ENCODE measurements around the gene PRPF40B.

PRPF40B gene

DNA sequence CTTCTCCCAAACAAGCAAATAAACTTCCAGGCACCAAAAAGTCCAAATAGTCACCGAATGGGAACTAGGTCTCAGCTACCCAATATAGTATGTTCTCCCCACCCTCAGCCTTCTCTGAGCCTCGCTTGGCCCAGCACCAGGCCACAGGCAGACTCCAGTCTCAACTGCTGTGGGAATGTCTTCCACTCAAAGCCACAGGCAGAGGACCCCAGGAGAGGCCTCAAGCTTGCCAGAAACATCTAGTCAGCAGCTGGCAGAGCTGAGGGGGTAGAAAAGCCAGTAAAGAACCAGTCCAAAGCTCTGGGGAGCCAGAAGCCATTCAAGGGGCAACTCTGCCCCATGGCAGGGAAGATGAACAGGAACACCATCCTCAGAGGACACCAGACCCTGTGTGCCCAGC, 42.0 kb downstream of the PRPF40B start:
- peaks cover 18% of the 10 kb centered on the region for H3K36me3 ChIP-seq (ENCODE audit: control insufficient read depth, low read length)
- 0 out of 2 replicates have a peak, but pooled peaks cover 2% of the 10 kb centered on the region for H3F3A ChIP-seq (ENCODE audit: control insufficient read depth, insufficient read depth)
- H3K27me3 ChIP-seq (ENCODE audit: control insufficient read depth, low read length), result no peaks in the 10 kb centered on the region
- peaks cover 68% of the 10 kb centered on the region for H3K4me1 ChIP-seq (ENCODE audit: control insufficient read depth, low read length)
- peaks cover 10% of the 10 kb centered on the region for H3K79me2 ChIP-seq (ENCODE audit: control insufficient read depth, low read length)
- no peaks in the 10 kb centered on the region; the same call in 1 of the 2 replicates for H3K9me2 ChIP-seq (replicated peaks; ENCODE audit: control insufficient read depth, low read length)
- H3K4me3 ChIP-seq (ENCODE audit: low read length), result 0 out of 2 replicates have a peak overlapping the region, but pooled peaks have one; percentile 35
- no peak for TF ChIP-seq EZH2phosphoT487 (IDR thresholded peaks at IDR 0.05; ENCODE audit: borderline replicate concordance, low read length)
- TF ChIP-seq, protein P1, sequence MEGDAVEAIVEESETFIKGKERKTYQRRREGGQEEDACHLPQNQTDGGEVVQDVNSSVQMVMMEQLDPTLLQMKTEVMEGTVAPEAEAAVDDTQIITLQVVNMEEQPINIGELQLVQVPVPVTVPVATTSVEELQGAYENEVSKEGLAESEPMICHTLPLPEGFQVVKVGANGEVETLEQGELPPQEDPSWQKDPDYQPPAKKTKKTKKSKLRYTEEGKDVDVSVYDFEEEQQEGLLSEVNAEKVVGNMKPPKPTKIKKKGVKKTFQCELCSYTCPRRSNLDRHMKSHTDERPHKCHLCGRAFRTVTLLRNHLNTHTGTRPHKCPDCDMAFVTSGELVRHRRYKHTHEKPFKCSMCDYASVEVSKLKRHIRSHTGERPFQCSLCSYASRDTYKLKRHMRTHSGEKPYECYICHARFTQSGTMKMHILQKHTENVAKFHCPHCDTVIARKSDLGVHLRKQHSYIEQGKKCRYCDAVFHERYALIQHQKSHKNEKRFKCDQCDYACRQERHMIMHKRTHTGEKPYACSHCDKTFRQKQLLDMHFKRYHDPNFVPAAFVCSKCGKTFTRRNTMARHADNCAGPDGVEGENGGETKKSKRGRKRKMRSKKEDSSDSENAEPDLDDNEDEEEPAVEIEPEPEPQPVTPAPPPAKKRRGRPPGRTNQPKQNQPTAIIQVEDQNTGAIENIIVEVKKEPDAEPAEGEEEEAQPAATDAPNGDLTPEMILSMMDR (IDR thresholded peaks at IDR 0.05; ENCODE audit: low read depth, low read length, poor library complexity, severe bottlenecking), result no peak
- H3K27ac ChIP-seq (ENCODE audit: low read depth, low read length), result peak overlapping the region; percentile 87
- no peaks in the 10 kb centered on the region for H3K9me3 ChIP-seq (ENCODE audit: control insufficient read depth, insufficient read depth, low read length)
- H3K4me2 ChIP-seq (ENCODE audit: low read length), result peak overlapping the region; percentile 58; the same call in 1 of the 2 replicates
- no peaks in the 10 kb centered on the region for H4K20me1 ChIP-seq (ENCODE audit: control insufficient read depth, insufficient read depth, low read depth, low read length)

DNA sequence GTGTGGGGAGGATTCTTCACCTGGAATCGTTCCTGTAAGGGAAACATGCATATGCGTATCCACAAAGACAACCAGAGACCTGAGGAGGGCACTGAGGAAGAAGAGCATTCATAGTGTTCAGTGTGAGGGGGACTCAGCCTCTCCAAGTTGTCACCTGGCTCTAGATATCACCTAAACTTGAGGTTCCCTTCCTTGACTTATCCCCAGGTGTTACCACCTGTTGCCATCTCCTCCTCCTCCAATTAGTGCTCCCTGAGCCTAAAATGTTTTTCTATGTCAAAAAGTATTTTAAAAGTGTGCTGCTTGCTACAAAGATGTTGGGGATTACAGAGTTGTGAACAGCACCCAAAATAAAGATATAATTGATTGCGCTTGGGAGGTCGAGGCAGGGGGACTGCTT, 42.8 kb downstream of the PRPF40B start:
- Histone ChIP-seq H3K4me3 (ENCODE audit: low read length) (no peak overlapping the region), H3K27ac (ENCODE audit: low read depth, low read length) (no peak overlapping the region), H3K4me2 (ENCODE audit: low read length) (no peak overlapping the region), H3K9me3 (ENCODE audit: control insufficient read depth, insufficient read depth, low read length) (no peaks in the 10 kb centered on the region), H3K9me2 (replicated peaks; ENCODE audit: control insufficient read depth, low read length) (no peaks in the 10 kb centered on the region; the same call in 1 of the 2 replicates), H3K79me2 (ENCODE audit: control insufficient read depth, low read length) (peaks cover 14% of the 10 kb centered on the region), H3F3A (ENCODE audit: control insufficient read depth, insufficient read depth) (0 out of 2 replicates have a peak, but pooled peaks cover 2% of the 10 kb centered on the region), H4K20me1 (ENCODE audit: control insufficient read depth, insufficient read depth, low read depth, low read length) (no peaks in the 10 kb centered on the region), H3K27me3 (ENCODE audit: control insufficient read depth, low read length) (no peaks in the 10 kb centered on the region), H3K36me3 (ENCODE audit: control insufficient read depth, low read length) (peaks cover 18% of the 10 kb centered on the region), H3K4me1 (ENCODE audit: control insufficient read depth, low read length) (peaks cover 68% of the 10 kb centered on the region)
- TF ChIP-seq, protein P1 (IDR thresholded peaks at IDR 0.05; ENCODE audit: low read depth, low read length, poor library complexity, severe bottlenecking), result no peak
- no peak for TF ChIP-seq EZH2phosphoT487 (IDR thresholded peaks at IDR 0.05; ENCODE audit: borderline replicate concordance, low read length)

DNA sequence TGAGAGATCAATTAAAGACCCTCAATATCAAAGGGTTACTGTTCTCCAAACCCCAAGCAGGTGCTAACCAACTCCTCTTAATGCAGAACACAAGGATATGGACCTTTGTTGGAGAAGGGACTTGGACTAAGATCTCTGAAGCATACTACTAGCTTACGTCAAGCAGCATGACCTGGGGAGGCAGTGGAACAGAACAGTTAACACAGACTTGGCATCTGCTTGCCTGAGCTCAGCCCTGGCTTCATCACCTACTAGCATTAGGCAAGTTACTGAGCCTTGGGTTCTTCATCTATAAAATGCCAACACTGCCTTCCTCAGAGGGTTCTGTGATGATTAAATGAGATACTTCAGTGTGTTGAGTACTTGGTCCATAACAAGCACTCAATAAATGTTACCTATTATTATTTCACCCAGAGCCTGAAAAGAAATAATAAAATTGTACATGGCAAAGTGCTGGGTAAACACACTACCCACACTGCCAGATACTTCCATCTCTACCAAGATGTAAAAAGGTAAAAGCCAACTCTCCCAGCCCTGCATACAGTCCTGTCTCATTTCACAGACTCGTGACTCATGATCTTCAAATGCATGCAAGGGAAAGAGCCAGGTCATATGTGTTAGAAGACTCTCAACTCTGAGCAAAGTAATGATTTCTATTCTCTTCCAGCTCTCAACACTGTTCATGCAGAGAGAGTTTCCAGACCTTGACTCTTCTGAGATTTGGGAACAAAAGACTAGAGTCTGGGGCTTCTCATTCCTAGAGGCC, 44.1 kb downstream of the PRPF40B start:
- H3K36me3 ChIP-seq (ENCODE audit: control insufficient read depth, low read length), result peaks cover 6% of the 10 kb centered on the region
- no peak for TF ChIP-seq EZH2phosphoT487 (IDR thresholded peaks at IDR 0.05; ENCODE audit: borderline replicate concordance, low read length)
- TF ChIP-seq, protein P1 (IDR thresholded peaks at IDR 0.05; ENCODE audit: low read depth, low read length, poor library complexity, severe bottlenecking), result no peak
- no peak overlapping the region for H3K27ac ChIP-seq (ENCODE audit: low read depth, low read length)
- no peak overlapping the region for H3K4me3 ChIP-seq (ENCODE audit: low read length)
- H3K79me2 ChIP-seq (ENCODE audit: control insufficient read depth, low read length), result peaks cover 12% of the 10 kb centered on the region
- H3K9me2 ChIP-seq (replicated peaks; ENCODE audit: control insufficient read depth, low read length), result no peaks in the 10 kb centered on the region
- H3F3A ChIP-seq (ENCODE audit: control insufficient read depth, insufficient read depth), result 0 out of 2 replicates have a peak, but pooled peaks cover 2% of the 10 kb centered on the region
- H3K27me3 ChIP-seq (ENCODE audit: control insufficient read depth, low read length), result no peaks in the 10 kb centered on the region
- peaks cover 68% of the 10 kb centered on the region for H3K4me1 ChIP-seq (ENCODE audit: control insufficient read depth, low read length)
- H3K4me2 ChIP-seq (ENCODE audit: low read length), result no peak overlapping the region
- H4K20me1 ChIP-seq (ENCODE audit: control insufficient read depth, insufficient read depth, low read depth, low read length), result no peaks in the 10 kb centered on the region
- no peaks in the 10 kb centered on the region for H3K9me3 ChIP-seq (ENCODE audit: control insufficient read depth, insufficient read depth, low read length)
